SK-N-SH (cell line): ENCODE measurements around the gene ECHDC1. TPM values are rescaled to one million over a fixed set of nuclear protein-coding genes. Genes with fewer than 3 reads are reported as not detected.

Experiments
- CTCF ChIA-PET: fragments of 300-600, 350-600 bp; formaldehyde crosslinking; extraction: SDS; loops from one replicate; lab custom pipeline; 2021; lab: Yijun Ruan, JAX
- POLR2A ChIA-PET: fragments of 350-600 bp; sonication (Branson Sonifier 250); formaldehyde crosslinking; extraction: SDS; loops from one replicate; lab custom pipeline; 2020; ENCODE audit warnings: antibody characterized with exemption, inconsistent platforms; lab: Yijun Ruan, JAX
- DNase-seq: peaks from one replicate; pipeline ENCODE4 v3.0.0; 2012
- H2AFZ ChIP-seq: fragments of 200-600 bp; sonication (generic); 2 replicates; pipeline ENCODE4 v1.8.1; 2016; ENCODE audit warnings: antibody characterized with exemption, mild to moderate bottlenecking, low read depth
- H3F3A ChIP-seq: fragments of 200-600 bp; sonication (generic); replicated peaks from 2 replicates; pipeline ENCODE3; 2016; ENCODE audit warnings: antibody characterized with exemption, mild to moderate bottlenecking; ENCODE audit not compliant: insufficient read depth
- H3K27ac ChIP-seq, 2 experiments: fragments of 200-500 bp in 1 of 2; fragments of 200-600 bp in 1 of 2; sonication (Bioruptor generic) in 1 of 2; sonication (generic), shearing (Covaris generic) in 1 of 2; 2 replicates each; pipeline versions ENCODE4 v1.5.1 to v1.6.1; 2014 to 2016; ENCODE audit warnings: low read depth in 2 of 2, inconsistent platforms in 1 of 2, low read length in 1 of 2, mild to moderate bottlenecking in 1 of 2, mixed read lengths in 1 of 2
- H3K27me3 ChIP-seq: fragments of 200-600 bp; sonication (generic), shearing (Covaris generic); 2 replicates; pipeline ENCODE4 v1.6.1; 2016; ENCODE audit warnings: mixed run types; ENCODE audit not compliant: insufficient read depth
- H3K36me3 ChIP-seq, 2 experiments: fragments of 200-500 bp in 1 of 2; fragments of 200-600 bp in 1 of 2; sonication (Bioruptor generic) in 1 of 2; sonication (generic) in 1 of 2; replicated peaks in 1 of 2; 2 replicates each; pipeline versions ENCODE3 to v1.5.1; 2014 to 2016; ENCODE audit warnings: low read length in 1 of 2, mild to moderate bottlenecking in 1 of 2; ENCODE audit not compliant: insufficient read depth in 2 of 2, control insufficient read depth in 1 of 2
- H3K4me1 ChIP-seq, 2 experiments: fragments of 200-500 bp in 1 of 2; fragments of 200-600 bp in 1 of 2; sonication (Bioruptor generic) in 1 of 2; sonication (generic), shearing (Covaris generic) in 1 of 2; 2 replicates each; pipeline versions ENCODE4 v1.5.1 to v1.6.1; 2014 to 2016; ENCODE audit warnings: low read depth in 1 of 2, low read length in 1 of 2, mixed run types in 1 of 2; ENCODE audit not compliant: insufficient read depth in 2 of 2, control insufficient read depth in 1 of 2
- H3K4me2 ChIP-seq: fragments of 200-600 bp; sonication (generic), shearing (Covaris generic); 2 replicates; pipeline ENCODE4 v1.6.1; 2017; ENCODE audit warnings: mixed run types
- H3K4me3 ChIP-seq, 2 experiments: fragments of 200-500 bp in 1 of 2; fragments of 200-600 bp in 1 of 2; sonication (Bioruptor generic) in 1 of 2; sonication (generic), shearing (Covaris generic) in 1 of 2; 2 replicates each; pipeline versions ENCODE4 v1.5.1 to v1.8.1; 2014 to 2016; ENCODE audit warnings: low read depth in 2 of 2, inconsistent platforms in 1 of 2, low read length in 1 of 2, mild to moderate bottlenecking in 1 of 2, mixed read lengths in 1 of 2, moderate library complexity in 1 of 2
- H3K79me2 ChIP-seq: fragments of 200-600 bp; sonication (generic); 2 replicates; pipeline ENCODE4 v1.8.1; 2017; ENCODE audit warnings: mild to moderate bottlenecking; ENCODE audit not compliant: insufficient read depth
- H3K9ac ChIP-seq: fragments of 200-600 bp; sonication (generic); 2 replicates; pipeline ENCODE4 v1.6.1; 2017; ENCODE audit warnings: mixed run types
- H3K9me2 ChIP-seq: fragments of 200-600 bp; sonication (generic); 2 replicates; pipeline ENCODE4 v1.6.1; 2017; ENCODE audit warnings: mixed run types
- H3K9me3 ChIP-seq: fragments of 200-600 bp; sonication (generic); 2 replicates; pipeline ENCODE4 v1.6.1; 2017; ENCODE audit warnings: mixed run types, mild to moderate bottlenecking, moderate library complexity
- H4K20me1 ChIP-seq: fragments of 200-600 bp; sonication (generic); 2 replicates; pipeline ENCODE4 v1.6.1; 2017; ENCODE audit warnings: mild to moderate bottlenecking, mixed run types; ENCODE audit not compliant: insufficient read depth
- CHD2 ChIP-seq: fragments of 150-350 bp; IDR thresholded peaks from 2 replicates; pipeline ENCODE4 v1.6.1; 2018; ENCODE audit warnings: low read length; ENCODE audit not compliant: partially characterized antibody
- ELF1 ChIP-seq: IDR thresholded peaks from 2 replicates; pipeline ENCODE4 v1.4.0; 2012
- FOXJ3 ChIP-seq: sonication (generic); formaldehyde crosslinking; IDR thresholded peaks from 2 replicates; pipeline ENCODE4 v1.5.1; 2020; ENCODE audit warnings: mild to moderate bottlenecking, missing genetic modification reagents
- FOXM1 ChIP-seq: IDR thresholded peaks from 2 replicates; pipeline ENCODE4 v1.4.0; 2012; ENCODE audit warnings: low read depth, mild to moderate bottlenecking
- GABPA ChIP-seq: IDR thresholded peaks from 2 replicates; pipeline ENCODE4 v1.4.0; 2012; ENCODE audit warnings: low read depth, mild to moderate bottlenecking
- GATA2 ChIP-seq: sonication (generic); formaldehyde crosslinking; IDR thresholded peaks from 2 replicates; pipeline ENCODE4 v1.5.0; 2020; ENCODE audit warnings: mild to moderate bottlenecking, missing genetic modification reagents
- IRF3 ChIP-seq: fragments of 150-350 bp; IDR thresholded peaks from 2 replicates; pipeline ENCODE4 v1.6.1; 2016; ENCODE audit warnings: mild to moderate bottlenecking, low read depth, low read length
- JUND ChIP-seq: IDR thresholded peaks from 2 replicates; pipeline ENCODE4 v1.4.0; 2012
- MXI1 ChIP-seq: IDR thresholded peaks from 2 replicates; pipeline ENCODE4 v1.6.1; 2012; ENCODE audit warnings: mild to moderate bottlenecking, low read depth, low read length, improper control_type of control experiment
- NFIC ChIP-seq: IDR thresholded peaks from 2 replicates; pipeline ENCODE4 v1.4.0; 2012; ENCODE audit warnings: borderline replicate concordance
- RAD21 ChIP-seq: IDR thresholded peaks from 2 replicates; pipeline ENCODE4 v1.6.1; 2012; ENCODE audit warnings: mild to moderate bottlenecking, low read length
- REST ChIP-seq: IDR thresholded peaks from 2 replicates; pipeline ENCODE4 v1.6.1; 2012; ENCODE audit warnings: mild to moderate bottlenecking, low read depth, low read length, moderate library complexity
- SIN3A ChIP-seq: IDR thresholded peaks from 2 replicates; pipeline ENCODE4 v1.6.1; 2012; ENCODE audit warnings: low read depth, mild to moderate bottlenecking, low read length, moderate library complexity, borderline replicate concordance
- TAF1 ChIP-seq: IDR thresholded peaks from 2 replicates; pipeline ENCODE4 v1.6.1; 2012; ENCODE audit warnings: low read depth, mild to moderate bottlenecking, low read length, moderate library complexity, borderline replicate concordance
- TCF12 ChIP-seq: IDR thresholded peaks from 2 replicates; pipeline ENCODE4 v1.4.0; 2012
- WGBS: methylation state at CpG from one replicate; pipeline ENCODE4 v1.1.6; 2017; ENCODE audit warnings: low lambda C conversion rate; 5-methylcytosine and 5-hydroxymethylcytosine counted together
- polyA plus RNA-seq, 3 experiments: library from polyadenylated mRNA; depleted of rRNA; stranded (reverse); fragments of >200 nt; gene quantifications; 2 replicates each; pipeline ENCODE4 v1.2.3, GENCODE V29; 2012
- TF ChIP-seq, protein P1 (sequence below): fragments of 200-600 bp; sonication (generic); IDR thresholded peaks from 2 replicates; pipeline ENCODE4 v1.6.1; 2017; ENCODE audit warnings: antibody characterized with exemption, mild to moderate bottlenecking, moderate library complexity
- TF ChIP-seq, protein P2 (sequence below): IDR thresholded peaks from 2 replicates; pipeline ENCODE4; 2012

Gene ECHDC1
- polyA plus RNA-seq, 1 of the 3 experiments (the other 2 are of a cell fraction), result 23.3 TPM

GRCh38 chr6:127347178-127347577 lies 3.8 kb upstream of the ECHDC1 start:
- H3K27me3 ChIP-seq, result no peaks in the 10 kb centered on the region
- WGBS, result 77% methylated on average over 2 of the region's 2 CpGs
- no peaks in the 10 kb centered on the region for H3K9me2 ChIP-seq
- ChIA-PET CTCF (no interaction called here), POLR2A (no interaction called here)
- no peak overlapping the region for H3K4me2 ChIP-seq
- no peak overlapping the region for H2AFZ ChIP-seq
- no peaks in the 10 kb centered on the region for H4K20me1 ChIP-seq
- H3F3A ChIP-seq, result peaks cover 8% of the 10 kb centered on the region
- no peak overlapping the region for H3K27ac ChIP-seq
- H3K9me3 ChIP-seq, result no peaks in the 10 kb centered on the region
- H3K36me3 ChIP-seq, result no peaks in the 10 kb centered on the region
- DNase-seq, result no peak
- H3K4me3 ChIP-seq, result no peak overlapping the region
- no peak for TF ChIP-seq GATA2 (CRISPR knock-in tag)
- no peak for TF ChIP-seq RAD21
- TF ChIP-seq SIN3A, result no peak
- no peak for TF ChIP-seq FOXM1
- TF ChIP-seq JUND, result no peak
- TF ChIP-seq, protein P1, sequence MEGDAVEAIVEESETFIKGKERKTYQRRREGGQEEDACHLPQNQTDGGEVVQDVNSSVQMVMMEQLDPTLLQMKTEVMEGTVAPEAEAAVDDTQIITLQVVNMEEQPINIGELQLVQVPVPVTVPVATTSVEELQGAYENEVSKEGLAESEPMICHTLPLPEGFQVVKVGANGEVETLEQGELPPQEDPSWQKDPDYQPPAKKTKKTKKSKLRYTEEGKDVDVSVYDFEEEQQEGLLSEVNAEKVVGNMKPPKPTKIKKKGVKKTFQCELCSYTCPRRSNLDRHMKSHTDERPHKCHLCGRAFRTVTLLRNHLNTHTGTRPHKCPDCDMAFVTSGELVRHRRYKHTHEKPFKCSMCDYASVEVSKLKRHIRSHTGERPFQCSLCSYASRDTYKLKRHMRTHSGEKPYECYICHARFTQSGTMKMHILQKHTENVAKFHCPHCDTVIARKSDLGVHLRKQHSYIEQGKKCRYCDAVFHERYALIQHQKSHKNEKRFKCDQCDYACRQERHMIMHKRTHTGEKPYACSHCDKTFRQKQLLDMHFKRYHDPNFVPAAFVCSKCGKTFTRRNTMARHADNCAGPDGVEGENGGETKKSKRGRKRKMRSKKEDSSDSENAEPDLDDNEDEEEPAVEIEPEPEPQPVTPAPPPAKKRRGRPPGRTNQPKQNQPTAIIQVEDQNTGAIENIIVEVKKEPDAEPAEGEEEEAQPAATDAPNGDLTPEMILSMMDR, result no peak
- no peak overlapping the region for H3K9ac ChIP-seq
- H3K4me1 ChIP-seq, result peaks cover 0 to 6% of the 10 kb centered on the region in 2 experiments; a peak in 2 of 4 replicates
- peaks cover 42% of the 10 kb centered on the region for H3K79me2 ChIP-seq

- Histone ChIP-seq H3K79me2 (peaks cover 59% of the 10 kb centered on the region), H3K4me1 (peaks cover 10 to 19% of the 10 kb centered on the region in 2 experiments; a peak in 3 of 4 replicates), H3F3A (peaks cover 8% of the 10 kb centered on the region), H3K27me3 (no peaks in the 10 kb centered on the region), H3K4me3 (no peak overlapping the region), H3K9me2 (no peaks in the 10 kb centered on the region), H3K9me3 (no peaks in the 10 kb centered on the region), H2AFZ (no peak overlapping the region), H3K36me3 (peaks cover 0 to 2% of the 10 kb centered on the region in 2 experiments), H3K9ac (no peak overlapping the region), H4K20me1 (no peaks in the 10 kb centered on the region), H3K4me2 (no peak overlapping the region), H3K27ac (no peak overlapping the region)
- ChIA-PET CTCF (no interaction called here), POLR2A (no interaction called here)
- DNase-seq, result no peak
- no peak for TF ChIP-seq TAF1
- no peak for TF ChIP-seq IRF3
- no peak for TF ChIP-seq REST
- no peak for TF ChIP-seq GATA2 (CRISPR knock-in tag)
- no peak for TF ChIP-seq CHD2
- TF ChIP-seq, protein P2, sequence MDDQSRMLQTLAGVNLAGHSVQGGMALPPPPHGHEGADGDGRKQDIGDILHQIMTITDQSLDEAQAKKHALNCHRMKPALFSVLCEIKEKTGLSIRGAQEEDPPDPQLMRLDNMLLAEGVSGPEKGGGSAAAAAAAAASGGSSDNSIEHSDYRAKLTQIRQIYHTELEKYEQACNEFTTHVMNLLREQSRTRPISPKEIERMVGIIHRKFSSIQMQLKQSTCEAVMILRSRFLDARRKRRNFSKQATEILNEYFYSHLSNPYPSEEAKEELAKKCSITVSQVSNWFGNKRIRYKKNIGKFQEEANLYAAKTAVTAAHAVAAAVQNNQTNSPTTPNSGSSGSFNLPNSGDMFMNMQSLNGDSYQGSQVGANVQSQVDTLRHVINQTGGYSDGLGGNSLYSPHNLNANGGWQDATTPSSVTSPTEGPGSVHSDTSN, result no peak
- no peak for TF ChIP-seq FOXM1
- TF ChIP-seq JUND, result no peak
- TF ChIP-seq MXI1, result no peak
- TF ChIP-seq FOXJ3, result no peak
- TF ChIP-seq GABPA, result no peak
- TF ChIP-seq TCF12, result no peak
- no peak for TF ChIP-seq NFIC
- no peak for TF ChIP-seq ELF1
- TF ChIP-seq, protein P1, result no peak
- TF ChIP-seq SIN3A, result no peak
- no peak for TF ChIP-seq RAD21
Observed at GRCh38 chr6:127345521-127345920, 2.1 kb upstream of the ECHDC1 start.
